ENCODE data around the gene KCNMA1.

The KCNMA1 gene

DNA sequence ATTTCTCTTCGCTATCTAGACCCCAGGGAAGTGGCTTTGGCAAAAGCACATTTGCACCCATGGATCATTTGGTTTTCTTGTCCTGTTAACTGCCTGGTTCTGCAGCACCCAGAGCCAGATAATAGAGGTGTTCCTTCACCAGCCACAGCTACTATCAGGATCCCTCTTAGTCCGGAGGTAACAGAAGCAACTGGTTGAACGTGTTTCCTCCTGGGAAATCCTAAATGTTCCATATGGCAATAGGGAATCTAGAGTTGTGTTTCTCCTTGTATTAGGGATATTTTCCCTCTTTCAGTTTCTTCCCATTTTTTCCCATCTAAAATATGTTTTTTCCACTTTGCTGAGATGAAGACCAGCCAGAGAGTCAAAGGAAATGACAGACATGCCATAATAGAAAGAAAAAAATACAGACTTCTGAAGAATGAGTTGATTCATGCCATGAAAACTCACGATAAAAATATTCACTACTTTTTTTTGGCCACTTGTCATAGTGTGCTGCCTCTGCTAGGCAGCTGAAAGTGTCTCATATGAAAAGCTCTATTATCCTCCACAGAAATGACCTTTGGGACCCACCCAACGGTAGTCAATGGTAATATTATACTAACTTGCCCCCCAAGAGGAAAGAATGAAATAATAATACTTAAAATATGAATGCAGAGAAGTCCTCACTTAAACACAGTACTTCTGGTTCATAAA is 472.8 kb downstream of the KCNMA1 start:
- no peak for DNase-seq

DNA sequence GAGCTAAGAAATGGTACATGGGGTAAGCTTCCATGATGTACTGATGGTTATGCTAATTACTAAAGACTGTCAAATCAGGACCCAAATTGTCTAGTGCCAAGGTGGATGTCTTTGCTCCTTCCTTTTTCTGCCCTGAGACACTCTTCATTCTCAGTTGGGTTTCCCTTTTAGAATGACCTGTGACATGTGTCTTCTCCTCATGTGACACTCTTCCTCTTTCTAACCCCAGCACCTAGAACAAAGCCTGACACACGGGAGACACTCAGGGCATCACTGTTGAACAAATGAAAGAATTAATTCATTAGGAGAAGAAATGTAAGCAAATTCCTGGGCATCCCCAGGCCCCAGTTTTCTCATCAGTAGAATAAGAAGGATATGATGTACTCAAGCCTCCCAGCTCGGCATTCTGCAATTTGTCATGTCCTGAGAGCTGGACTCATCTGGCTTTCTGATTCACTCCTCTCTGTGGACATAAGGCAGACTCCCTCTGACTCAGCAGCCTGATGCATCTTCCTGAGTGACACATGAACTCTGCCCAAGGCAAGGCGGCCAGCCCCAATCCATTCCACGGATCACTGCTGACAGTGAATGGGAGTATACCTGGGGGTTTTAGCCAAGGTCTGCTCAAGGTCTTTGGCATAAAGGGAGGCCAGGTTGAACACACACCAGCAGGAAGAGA is 473.8 kb downstream of the KCNMA1 start:
- no peak for DNase-seq

DNA sequence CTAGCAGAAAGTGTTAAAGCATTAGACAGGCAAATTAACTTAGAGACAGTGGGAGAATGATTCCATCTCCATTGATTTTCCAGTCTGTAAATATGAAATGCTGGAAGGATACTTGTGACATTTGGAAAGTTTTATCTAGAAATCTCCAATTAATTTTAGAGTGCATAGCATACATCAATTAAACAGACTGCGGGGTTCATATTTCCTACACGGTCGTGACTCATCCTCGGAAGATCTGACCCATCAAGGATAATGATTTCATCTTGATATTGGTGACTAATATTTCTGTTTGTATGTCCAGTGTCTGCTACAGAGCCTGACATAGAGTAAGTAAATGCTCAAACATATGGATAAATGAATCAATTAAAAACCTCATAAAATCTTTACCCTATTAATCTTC is 474.9 kb downstream of the KCNMA1 start:
- no peak for DNase-seq

DNA sequence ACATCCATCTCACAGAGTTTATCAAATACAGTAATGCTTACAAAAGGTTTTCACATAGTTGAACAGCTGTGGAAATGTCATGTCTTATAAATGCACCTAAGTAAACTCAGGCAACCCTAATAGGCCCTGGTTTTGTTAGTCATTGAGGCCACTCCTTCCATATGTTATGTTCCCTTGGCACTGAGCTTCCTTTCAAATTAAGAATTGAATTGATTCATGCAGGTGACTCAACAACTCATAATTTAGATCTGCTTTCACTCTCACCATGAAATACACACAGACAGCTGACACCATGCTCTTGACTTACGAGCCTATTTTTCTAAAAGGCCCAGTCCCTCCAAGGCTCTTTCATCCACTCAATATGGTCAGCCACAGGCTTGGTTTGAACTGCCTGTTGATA is 476.9 kb downstream of the KCNMA1 start:
- DNase-seq = no peak

DNA sequence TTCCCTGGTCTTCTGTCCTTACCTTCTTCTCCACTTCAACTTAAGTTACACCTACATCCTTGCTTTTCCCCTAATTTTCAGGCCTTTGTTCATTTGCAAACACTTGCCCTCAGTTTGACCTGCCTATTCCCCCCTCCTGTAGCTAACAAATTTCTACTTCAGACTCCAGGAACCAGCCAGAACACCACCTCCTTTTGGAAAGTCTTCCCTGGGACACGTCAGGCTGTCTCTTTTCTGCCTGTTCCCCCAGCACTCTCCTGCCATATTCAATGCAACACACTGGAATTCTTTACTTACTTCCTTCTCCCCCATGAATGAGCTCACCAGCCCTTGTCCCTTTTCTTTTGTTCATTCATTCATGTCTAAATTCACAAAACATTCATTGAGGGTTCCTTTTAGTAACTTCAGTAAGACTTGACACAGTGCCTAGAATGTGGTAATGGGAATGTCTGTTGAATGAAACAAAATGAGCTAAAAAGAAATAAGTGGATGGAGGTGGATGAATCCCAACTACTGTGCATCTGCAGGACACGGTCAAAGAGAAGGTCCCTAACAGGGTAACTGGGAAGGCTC is 478.0 kb downstream of the KCNMA1 start:
- DNase-seq = no peak

DNA sequence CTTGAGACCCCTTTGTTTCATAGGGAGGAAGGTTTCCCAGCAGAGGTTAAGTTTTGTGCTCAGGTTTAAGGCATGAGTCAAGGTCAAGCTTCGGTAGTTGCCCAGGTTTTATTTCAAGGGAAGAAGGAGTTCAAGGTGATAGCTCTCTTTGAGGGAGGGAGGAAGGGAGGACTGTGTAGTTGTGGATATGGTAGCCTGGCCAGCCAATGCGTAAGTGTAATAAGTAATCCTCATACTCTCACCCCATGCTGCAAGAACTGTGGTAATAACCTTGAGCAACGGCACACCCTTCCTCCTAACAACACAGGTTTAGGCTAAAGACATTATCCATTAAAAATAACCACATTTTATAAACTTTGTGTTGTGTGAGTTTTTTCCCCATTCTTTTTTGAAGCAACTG is 478.9 kb downstream of the KCNMA1 start:
- no peak for DNase-seq

DNA sequence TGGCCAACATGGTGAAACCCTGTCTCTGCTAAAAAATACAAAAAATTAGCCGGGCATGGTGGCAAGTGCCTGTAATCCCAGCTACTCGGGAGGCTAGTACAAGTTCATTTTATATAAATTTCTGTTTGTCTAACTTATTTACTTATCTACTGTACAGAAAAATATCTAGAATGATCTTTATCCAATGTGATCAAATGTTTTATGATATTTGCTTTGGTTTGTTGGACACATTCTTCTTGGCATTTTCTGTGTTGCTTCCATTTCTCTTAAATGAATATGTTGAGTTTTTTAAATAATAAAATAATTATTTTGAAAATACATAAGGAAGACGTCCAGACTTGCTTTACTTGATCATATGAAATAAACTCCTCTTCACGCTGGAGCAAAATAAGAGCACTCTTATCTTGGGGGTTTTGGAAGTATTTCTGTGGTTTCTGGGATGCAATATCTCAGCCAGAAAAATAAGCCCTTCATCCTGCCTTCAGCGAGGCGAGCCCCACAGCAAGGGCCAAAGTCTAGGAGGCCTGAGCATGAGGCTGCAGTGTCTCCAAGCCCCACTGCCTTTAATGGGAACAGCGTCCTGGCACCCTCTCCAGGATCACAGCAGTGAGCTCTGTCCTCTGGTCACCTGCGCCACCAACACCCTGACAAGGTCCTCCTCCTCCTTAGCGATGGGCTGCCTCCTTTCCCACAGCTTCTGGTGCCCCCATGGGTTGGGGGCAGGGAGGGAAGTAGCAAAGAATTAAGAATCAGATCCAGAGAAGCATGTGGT is 480.2 kb downstream of the KCNMA1 start:
- no peak for DNase-seq

DNA sequence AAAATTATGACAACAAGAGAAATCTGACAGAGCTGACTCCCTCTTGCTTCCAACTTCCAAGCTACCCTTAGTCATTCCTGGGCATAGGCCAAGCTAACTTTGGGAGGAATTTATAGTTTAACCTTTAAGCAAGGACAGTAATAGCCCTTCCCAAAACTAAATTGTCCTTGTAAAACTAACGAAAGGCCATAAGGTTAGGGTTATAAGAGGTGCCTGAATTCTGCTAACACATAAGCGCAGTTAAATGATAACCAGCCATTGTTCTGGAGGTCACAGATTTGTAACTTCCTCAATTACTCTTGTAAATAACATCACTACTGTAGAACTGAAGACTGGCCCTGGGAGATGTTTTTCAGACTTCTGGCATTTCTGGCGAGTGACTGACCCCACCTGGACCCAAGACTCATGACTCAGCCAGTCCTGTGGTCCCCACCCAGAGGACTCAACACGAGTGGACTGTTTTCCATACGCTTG is 481.2 kb downstream of the KCNMA1 start:
- no peak for DNase-seq

DNA sequence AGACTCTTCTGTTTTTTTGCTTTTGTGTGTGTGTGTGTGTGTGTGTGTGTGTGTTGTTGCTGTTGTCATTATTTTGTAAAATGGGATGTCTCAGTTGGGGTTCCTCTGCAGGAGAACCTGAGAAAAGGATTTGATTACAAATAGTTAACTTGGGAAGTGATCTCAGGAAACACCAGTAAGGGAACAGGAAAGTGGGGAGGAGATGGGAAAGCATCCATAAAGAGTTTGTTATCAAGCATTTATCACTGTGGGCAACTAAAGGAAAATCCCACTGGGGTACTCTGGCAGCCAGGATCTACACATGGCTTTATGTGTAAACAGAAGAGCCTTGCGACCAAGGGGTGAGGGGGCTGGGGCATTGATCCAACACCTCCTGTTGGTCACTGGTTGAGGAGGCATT is 485.4 kb downstream of the KCNMA1 start:
- no peak for DNase-seq

DNA sequence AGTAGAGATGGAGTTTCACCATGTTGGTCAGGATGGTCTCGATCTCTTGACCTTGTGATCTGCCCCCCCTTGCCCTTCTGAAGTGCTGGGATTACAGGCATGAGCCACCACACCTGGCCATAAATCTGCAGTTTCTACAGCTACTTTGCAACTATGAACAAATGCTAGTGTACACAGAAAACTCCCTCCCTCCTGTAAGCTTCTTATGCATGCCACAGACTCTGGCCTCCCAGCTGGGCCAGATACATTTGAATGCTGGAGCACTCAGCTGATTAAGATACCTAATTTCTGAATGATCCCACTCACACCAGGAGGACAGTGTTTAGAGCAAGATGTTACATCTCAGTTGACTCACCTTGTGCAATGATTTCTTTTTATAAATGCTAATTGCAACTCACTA is 486.2 kb downstream of the KCNMA1 start:
- no peak for DNase-seq

DNA sequence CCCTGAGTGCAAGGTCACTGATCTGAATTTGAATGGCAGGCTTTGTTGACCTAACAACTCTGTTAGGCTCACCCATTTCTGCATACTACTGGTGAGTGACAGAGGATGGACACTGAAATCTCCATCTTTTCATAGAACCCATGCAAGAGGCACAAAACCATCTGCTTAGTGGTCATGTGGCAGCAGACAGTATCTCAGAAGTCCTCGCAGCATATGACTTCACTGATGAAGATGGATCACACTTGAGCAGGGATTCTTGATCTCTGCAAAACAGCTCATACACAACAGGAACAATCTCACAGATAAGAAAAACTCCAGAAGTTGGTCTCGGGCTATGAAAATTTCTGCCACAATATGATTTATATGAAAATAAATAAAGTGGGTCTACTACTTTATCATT is 487.9 kb downstream of the KCNMA1 start:
- no peak for DNase-seq

DNA sequence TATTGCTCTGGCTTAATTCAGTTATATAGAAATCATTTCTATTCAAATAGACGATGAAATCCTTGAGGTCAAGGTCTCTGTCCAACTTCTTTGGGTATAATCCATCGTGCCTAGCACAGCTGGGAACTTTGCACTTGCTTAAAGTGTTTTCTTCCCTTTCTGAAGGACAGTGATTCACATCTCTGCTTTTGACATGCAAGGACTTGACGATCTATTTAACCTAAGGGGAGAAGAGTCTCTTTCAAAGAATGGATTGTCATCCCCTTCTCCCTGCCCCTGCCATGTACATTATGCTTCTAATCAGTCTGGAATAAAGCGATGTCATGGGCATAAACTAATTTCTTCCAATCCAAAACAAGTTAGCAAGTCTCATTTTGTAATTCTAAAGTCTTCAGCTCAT is 488.6 kb downstream of the KCNMA1 start:
- no peak for DNase-seq

DNA sequence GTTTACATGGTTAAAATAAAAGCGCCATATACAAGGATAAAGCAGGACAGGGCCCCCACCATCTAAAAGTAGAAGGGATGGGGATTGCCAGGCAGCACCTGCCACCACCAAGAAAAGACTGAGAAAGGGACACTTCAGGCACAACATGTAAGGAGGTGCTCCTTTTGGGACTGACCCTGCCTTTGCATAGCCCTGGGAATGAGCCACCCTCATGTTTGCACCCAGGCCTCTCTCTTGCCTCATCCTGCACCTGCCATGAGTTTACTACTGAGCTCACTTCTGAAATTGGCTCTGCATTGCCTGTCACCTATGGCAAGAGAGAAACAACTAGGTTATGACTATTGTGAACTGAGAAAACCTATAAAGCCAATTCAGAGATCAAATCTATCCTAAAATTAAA is 489.7 kb downstream of the KCNMA1 start:
- DNase-seq = no peak

DNA sequence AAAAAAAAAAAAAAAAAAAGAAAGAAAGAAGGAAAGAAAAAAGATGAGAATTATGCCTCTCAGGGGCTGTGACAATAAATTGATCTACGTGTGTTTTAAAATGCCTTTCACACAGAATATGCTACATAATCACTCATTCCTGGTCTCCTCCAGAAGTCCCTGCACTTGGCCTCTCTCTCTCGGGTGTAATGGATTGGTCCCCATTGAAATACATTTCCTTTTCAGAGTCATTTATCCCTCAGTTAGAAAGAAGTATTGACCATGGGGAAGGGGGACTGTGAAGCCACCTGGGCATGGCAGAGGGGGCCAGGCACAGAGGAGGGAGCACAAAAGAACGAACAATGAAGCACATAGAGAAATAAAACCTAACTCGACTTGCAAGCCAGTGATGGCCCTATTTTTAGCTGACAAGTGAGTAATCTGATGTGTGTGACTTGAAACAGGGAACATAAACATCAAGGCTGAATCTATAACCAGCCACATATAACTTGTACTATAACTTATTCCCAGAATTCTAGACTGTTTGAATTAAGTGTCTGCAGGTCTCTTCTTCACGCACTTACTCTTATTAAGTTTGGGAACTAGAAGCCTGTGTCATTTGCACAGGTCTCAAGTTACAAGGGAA is 490.8 kb downstream of the KCNMA1 start:
- no peak for DNase-seq

DNA sequence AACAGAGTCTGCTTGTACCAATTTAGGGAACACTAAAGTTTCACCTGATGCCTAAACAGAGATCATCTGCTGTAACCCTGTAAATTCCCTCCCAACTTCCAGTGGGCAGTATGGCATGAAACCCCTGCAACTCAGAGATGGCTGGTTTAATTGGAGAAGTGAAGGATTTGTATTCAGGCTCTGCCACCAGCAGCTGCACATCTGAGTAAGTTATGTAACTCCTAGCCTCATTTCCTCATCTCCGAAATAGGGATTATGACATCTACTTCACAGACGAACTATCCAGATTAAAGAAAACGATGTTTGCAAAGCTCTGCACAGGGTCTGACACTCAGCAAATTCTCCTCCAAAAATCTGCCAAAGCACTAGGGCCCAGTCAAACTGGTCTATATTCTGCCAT is 493.0 kb downstream of the KCNMA1 start:
- no peak for DNase-seq

DNA sequence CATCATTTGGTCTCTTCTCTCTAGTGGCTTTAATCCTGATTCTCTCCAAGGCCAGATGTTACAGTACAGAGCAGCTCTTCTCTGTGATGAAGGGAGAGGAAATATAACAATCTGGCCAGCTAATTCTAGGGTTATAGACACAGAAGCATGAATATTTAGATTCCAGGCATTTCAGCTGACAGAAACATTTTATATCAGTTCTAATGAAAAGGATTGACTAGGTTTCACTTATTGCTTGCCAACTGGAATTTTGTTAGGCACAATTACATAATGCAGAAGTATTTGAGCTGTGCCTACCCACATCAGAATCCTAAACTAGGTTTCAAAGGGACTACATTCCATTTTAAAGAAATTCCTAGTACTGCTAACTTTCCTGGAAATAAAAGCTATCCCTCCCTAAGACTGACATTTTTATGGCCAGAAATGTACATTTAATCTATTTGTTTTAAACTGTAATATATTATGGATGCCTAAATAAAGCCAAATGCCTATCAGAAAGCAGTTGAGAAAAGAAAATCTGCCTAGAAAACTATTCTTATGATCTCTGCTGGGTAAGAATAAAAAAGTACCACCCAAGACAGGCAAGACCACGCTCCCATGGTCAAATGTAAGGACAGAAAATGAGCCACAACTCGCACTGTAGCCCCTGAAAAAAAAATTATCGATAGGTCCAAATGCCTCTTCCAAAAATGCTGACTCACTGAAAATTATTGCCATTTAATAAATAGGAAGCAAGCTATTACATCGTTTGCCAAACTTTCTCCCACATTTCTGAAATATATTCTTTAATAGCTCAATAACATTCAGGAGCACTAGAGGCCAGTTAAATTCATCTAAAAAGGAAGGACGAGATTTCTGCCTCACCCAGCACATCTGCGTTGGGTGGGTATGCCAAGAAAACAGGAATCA is 498.1 kb downstream of the KCNMA1 start:
- DNase-seq = no peak

DNA sequence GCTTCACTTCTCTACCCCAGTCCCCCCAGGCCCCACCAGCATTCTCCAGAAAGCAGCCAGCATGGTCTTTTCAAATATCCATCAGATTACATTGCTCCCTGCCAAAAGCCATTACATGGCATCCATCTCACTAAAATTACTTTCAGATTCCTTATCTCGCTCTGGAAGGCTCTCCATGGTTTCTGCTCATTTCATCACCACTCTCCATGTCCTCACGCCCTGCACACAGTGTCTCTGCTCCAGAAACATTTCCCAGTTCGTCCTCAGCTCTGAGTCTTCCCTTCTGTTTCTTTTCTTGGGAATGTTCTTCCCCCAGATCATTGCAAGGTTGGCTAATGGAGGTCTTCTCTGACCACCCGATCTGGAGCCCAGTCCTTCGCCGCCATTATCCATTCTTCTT is 499.1 kb downstream of the KCNMA1 start:
- no peak for DNase-seq

DNA sequence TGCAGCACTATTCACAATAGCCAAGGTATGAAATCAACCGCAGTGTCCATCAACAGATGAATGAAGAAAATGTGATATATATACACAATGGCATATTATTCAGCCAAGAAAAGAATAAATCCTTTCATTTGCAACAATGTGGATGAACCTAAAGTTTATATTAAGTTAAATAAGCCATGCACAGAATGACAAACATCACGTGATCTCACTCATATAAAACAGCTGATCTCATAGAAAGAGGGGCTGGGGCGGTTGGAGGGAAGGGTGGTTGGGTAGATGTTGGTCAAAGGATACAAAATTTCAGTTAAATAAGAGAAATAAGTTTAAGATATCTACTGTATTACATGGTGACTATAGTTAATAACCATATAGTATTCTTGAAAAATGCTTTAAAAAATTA is 502.1 kb downstream of the KCNMA1 start:
- no peak for DNase-seq

DNA sequence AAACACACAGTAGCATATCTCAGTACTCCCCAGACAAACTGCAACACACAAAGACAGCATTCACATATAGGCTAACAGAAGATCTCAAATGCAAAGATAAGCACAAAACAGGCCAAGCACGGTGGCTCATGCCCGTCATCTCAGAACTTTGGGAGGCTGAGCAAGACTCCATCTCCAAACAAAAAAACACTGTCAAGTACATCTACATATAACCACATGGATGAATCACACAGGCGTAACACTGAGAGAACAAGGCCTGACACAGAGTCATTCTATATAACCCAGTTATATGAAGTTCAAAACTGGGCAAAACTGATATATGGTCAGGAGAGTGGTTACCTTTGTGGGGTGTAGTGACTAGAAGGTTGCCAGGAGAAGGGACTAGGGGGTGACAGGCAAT is 506.4 kb downstream of the KCNMA1 start:
- DNase-seq = no peak

DNA sequence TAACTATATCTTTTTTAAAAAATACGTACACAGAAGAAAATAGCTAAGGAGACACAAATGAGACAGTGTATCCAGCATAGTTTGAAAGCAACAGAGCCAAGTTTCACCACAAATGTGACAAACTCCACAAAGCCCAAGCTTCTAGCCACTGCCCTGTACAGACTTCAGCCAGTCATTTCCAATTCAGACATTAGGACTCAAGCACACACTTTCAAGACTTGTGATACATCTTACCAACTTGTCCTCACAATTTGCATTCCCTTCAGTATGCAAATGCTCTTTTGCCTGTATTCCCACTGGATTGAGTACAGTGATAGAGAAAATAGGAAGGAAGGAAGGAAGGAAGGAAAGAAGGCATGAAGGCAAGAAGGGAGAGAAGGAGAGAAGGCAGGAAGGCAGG is 510.4 kb downstream of the KCNMA1 start:
- DNase-seq = no peak

DNA sequence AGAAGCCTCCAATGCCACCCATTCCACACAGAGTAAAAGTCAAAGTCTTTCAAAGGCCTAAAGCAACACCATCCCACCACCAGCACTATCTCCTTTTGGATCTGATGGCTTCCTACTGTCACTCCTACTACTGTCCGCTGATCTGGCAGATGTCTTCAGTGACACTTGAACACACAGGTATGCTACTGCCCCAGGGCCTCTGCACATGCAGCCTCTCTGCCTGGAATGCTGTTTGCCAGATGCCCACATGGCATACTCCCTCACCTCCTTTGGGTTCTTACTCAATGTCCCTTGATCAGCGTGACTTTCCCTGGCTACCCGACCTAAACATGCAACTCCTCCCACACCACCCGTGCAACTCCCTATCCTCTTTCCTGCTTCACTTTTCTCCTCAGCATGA is 512.4 kb downstream of the KCNMA1 start:
- no peak for DNase-seq

DNA sequence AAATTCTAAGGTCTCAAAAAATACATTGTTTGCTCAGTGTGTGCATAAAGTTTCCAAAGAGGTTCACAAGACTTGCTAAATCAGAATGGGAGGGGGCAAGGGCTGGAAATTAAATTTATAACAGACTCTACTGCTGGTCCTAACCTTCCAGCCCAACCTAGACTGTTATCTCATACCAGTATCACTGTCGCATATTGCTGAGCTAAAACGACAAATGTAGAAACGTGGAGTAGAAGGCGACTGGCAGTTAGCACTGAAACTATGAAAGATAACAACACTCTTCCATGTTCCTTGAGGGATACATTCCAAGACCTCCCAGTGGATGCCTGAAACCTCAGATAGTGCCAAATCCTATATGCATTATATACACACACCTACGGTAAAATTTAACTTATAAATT is 514.3 kb downstream of the KCNMA1 start:
- no peak for DNase-seq
